Germinal center (tissue), 1 donor: Measurements from ENCODE around the gene TIMM21.

Experiments used
- DNase-seq: peaks from one replicate; pipeline ENCODE4 v3.0.0; 2012; ENCODE audit warnings: mixed read lengths, low spot score

Gene TIMM21, protein sequence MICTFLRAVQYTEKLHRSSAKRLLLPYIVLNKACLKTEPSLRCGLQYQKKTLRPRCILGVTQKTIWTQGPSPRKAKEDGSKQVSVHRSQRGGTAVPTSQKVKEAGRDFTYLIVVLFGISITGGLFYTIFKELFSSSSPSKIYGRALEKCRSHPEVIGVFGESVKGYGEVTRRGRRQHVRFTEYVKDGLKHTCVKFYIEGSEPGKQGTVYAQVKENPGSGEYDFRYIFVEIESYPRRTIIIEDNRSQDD

DNA sequence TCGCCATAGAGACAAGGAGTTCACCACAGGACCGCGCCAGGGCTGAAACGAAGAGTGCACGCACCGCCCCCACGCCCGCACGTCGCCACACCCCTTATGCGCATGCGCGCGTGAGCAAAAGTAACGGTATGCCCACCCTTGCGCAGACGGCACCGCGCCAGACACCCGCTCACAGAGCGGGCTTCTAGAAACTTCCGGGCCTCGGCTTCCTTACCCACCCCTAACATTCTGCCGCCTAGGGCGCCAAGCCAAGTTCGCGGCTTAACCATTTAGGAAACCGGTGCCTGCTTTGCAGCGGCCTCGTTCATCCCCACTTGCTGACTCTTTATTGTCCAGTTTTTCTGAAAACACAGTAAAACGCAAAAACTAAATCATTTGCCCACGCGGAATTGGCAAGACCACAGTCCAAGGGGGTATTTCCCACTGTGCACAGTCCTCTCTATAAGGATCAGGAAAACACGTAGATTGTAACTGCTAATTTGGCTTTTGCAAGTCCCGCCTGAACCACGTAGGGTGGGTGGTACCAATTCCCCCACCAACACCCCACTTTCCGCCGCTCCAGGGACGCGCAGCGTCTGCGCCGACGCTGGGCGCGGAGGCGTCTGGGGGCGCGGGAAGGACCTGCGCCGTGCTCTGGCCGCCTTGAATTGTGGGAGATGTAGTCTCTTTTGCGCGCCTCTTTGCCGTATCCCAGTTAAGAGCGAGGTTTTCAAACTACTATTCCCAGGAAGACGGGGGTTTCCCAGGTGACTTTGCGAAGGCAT is at the start of gene TIMM21, which contains the start of gene FBXO15:
TIMM21 (plus strand) TSS at position 745 of the 764 bp plus-strand sequence. CDS start 286 bp downstream, outside the sequence.
FBXO15 (minus strand) TSS at position 56 of the 764 bp plus-strand sequence; CDS start at position 7, 49 bp downstream.
- peak; percentile 91 for DNase-seq

GRCh38 chr18:74108460-74108859 is 39.9 kb upstream of the TIMM21 start:
- no peak for DNase-seq

DNA sequence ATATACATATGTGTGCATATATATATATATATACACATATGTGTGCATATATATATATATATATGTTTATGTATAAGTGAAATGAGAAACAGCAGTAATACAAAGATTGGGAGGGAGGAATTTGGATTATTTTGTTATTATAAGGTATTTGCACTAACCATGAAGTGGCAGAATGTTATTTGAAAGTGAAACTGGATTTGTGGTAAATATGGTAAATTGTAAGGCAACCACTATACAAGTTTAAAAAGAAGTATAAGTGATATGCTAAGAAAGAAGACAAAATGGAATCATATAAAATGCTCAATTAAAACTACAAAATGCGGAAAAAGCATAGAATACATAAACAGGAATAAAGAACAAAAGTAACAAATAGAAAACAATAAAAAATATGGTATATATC is 38.2 kb upstream of the TIMM21 start:
- DNase-seq: no peak

- DNase-seq: no peak
These were observed 37.3 kb upstream of the TIMM21 start for GRCh38 chr18:74110976-74111375.

DNA sequence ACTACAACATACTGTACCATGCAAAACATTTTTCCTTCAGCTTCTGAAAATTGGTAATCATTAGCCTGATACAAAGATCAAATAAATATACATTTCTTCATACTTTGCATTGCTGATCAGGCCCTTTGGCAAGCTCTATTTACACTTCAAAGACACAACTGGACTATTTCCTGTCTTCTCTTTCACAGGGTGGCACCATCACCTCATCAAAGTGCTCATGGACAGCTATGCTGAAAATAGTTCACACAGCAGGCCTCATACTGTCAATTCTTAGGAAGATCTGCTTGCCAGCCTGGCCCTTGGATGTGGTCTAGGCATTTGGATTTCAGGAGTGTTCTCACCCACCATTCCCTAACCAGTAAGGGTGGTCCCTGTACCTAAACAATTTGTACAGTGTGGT is 34.6 kb upstream of the TIMM21 start:
- no peak for DNase-seq

- no peak for DNase-seq
These were observed 34.2 kb upstream of the TIMM21 start for GRCh38 chr18:74114116-74114515.

- no peak for DNase-seq
These were observed 33.3 kb upstream of the TIMM21 start for GRCh38 chr18:74115046-74115445.

- DNase-seq: no peak
These were observed 31.4 kb upstream of the TIMM21 start for GRCh38 chr18:74116633-74117554.

DNA sequence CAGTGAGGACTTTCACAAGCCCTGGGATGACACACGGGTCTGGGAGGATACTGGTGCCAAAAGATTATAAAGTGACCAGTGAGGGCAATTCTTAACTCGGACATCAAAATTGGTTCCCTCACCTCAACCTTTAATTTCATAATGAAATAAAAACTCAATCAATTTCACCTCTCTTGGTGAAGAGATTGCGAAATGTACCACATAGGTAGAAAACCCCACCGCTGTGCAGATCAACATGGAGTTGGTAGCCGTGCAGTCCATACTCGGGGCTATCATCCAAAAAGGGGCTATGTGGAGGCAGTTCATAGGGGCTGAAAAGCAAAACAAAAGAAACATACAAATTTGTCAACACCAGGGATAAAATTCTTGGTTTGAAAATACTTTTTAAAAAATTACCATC is 25.1 kb upstream of the TIMM21 start:
- no peak for DNase-seq

DNA sequence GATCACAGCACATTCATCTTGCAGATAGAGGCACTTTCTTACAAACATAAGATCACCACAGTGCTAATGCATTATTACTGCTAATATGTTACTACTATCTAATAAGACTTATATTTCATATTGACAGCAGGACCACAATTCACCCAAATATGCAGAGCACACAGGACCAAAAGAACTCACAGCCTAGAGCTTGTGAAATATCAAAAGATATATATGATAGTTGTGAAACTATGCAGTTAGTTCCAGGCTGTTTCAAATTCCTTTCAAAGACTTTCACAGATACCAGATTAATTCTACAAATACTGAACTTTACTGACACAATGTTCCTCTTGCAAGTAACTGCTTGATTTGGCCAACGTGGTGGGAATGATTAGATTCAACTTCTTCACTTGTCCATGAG is 23.7 kb upstream of the TIMM21 start:
- no peak for DNase-seq

- DNase-seq: no peak
These were observed 21.4 kb upstream of the TIMM21 start for GRCh38 chr18:74126684-74127655.

GRCh38 chr18:74128159-74128558 is 20.2 kb upstream of the TIMM21 start:
- no peak for DNase-seq

GRCh38 chr18:74131124-74131523 is 17.2 kb upstream of the TIMM21 start:
- DNase-seq: no peak

- no peak for DNase-seq
These were observed 16.1 kb upstream of the TIMM21 start for GRCh38 chr18:74132201-74132600.

DNA sequence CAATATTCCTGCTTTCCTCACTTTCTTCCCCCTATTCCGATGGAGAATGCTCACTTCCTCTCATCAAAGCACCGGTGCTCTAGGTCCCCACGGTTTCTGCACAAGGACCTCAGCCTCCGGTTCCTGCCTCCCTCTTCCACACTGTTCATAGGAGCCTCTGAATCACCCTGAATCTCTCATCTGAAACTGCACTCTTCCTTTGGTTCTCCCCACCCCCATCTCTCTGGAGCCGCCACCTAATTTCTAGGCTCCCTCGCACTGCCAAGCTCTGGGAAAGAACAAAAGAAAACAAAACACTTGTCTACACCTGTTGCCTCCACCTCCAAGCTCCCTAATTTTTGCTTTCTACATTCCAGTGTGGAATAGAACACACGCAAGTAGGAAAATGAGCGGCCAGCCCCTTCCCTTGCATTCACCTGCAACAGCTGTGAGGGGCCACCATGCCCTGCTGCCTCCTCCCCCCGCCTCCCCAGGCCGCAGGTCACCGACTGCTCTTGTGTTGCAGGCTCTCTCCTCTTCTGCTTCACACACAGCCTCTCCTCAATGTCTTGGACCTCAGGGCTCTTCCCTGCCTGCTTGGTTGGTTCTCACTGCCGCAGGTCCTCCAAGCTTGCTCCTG is 10.3 kb upstream of the TIMM21 start:
- DNase-seq: no peak

- no peak for DNase-seq
These were observed 8.9 kb upstream of the TIMM21 start for GRCh38 chr18:74139411-74139810.

- DNase-seq: no peak
These were observed 8.4 kb upstream of the TIMM21 start for GRCh38 chr18:74139888-74140287.

DNA sequence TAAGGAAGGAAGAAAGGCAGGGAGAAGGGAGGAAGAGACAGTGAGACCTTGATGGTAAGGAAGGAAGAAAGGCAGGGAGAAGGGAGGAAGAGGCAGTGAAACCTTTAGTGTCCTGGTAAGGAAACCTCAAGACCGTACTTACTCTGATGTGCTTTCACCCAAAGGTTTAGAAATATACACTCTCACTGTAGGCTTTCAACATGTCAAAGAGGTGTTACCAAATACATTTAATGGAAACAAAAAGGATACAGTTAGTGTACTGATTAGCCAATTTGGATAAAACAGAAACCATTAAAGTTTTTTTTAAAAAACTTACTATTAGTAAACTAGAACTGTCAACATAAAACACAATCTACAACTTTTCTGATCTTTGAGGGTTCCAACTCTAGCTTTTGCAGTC is 7.7 kb upstream of the TIMM21 start:
- DNase-seq: no peak

GRCh38 chr18:74141667-74142066 is 6.7 kb upstream of the TIMM21 start:
- DNase-seq: no peak

DNA sequence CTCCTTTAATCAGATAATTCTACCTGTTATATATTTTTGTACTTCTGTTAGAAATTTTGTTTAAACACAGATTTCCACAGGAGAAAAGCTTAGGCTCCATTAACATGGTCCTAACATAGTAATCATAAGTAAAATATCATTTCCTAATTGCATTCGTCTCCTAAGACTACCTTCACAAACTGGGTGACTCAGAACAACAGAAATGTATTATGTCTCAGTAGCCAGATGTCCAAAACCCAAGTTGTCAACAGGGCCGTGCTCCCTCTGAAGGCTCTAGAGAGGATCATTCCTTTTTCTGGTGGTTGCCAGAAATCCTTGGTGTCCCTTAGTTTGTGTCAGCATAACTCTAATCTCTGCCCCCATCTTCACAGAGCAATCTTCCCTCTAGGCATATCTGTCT is 6.1 kb upstream of the TIMM21 start:
- no peak for DNase-seq

GRCh38 chr18:74146756-74147155 is 1.6 kb upstream of the TIMM21 start:
- no peak for DNase-seq
